Caco-2 (cell line): ENCODE measurements around the gene MTREX. TPM values are rescaled to one million over a fixed set of nuclear protein-coding genes. Genes with fewer than 3 reads are reported as not detected.

Experiments used
- BruUV-seq: library from RNA; stranded (reverse); fragments of 400-500 nt; replicated peaks from 2 replicates; lab custom pipeline; 2021; lab: Mats Ljungman, UMichigan
- CTCF ChIA-PET: fragments of 300-600 bp; sonication (Branson Sonifier 250); formaldehyde crosslinking; loops from one replicate; lab custom pipeline; 2022; ENCODE audit warnings: antibody characterized with exemption; lab: Charles Lee
- POLR2A ChIA-PET: fragments of 300-600 bp; sonication (Branson Sonifier 250); formaldehyde crosslinking; loops from one replicate; lab custom pipeline; 2022; ENCODE audit warnings: antibody characterized with exemption; lab: Charles Lee
- DNase-seq, 2 experiments: peaks; one replicate each; pipeline versions ENCODE4 v3.0.0 to v3.0.0-alpha.2; 2020 to 2022
- H3K27me3 ChIP-seq: replicated peaks from 2 replicates; pipeline ENCODE4 v1.6.0; 2011; ENCODE audit warnings: low read length; ENCODE audit not compliant: control insufficient read depth, insufficient read depth
- H3K36me3 ChIP-seq: 2 replicates; pipeline ENCODE4 v1.5.1; 2011; ENCODE audit warnings: low read length; ENCODE audit not compliant: control insufficient read depth, insufficient read depth
- H3K4me1 ChIP-seq: fragments of 250-450 bp; sonication (Bioruptor Pico); 2 replicates; pipeline ENCODE4 v1.5.1; 2020; ENCODE audit warnings: mild to moderate bottlenecking
- H3K4me3 ChIP-seq: 2 replicates; pipeline ENCODE4 v1.5.1; 2011; ENCODE audit warnings: low read depth, mild to moderate bottlenecking, control low read depth, low read length
- H3K9me3 ChIP-seq: fragments of 250-450 bp; sonication (Bioruptor Pico); 2 replicates; pipeline ENCODE4 v1.5.1; 2020; ENCODE audit warnings: mild to moderate bottlenecking, moderate library complexity
- H3K27ac Mint-ChIP-seq: one replicate; pipeline ENCODE4 v1.8.0; 2022; ENCODE audit warnings: mixed read lengths; ENCODE audit not compliant: unreplicated experiment
- H3K27me3 Mint-ChIP-seq: one replicate; pipeline ENCODE4 v1.8.0; 2022; ENCODE audit warnings: mixed read lengths; ENCODE audit not compliant: insufficient read depth, unreplicated experiment
- H3K36me3 Mint-ChIP-seq: one replicate; pipeline ENCODE4 v1.8.0; 2022; ENCODE audit warnings: mild to moderate bottlenecking, mixed read lengths; ENCODE audit not compliant: insufficient read depth, unreplicated experiment
- H3K4me1 Mint-ChIP-seq: one replicate; pipeline ENCODE4 v1.8.0; 2022; ENCODE audit warnings: low read depth, mixed read lengths; ENCODE audit not compliant: unreplicated experiment
- H3K4me3 Mint-ChIP-seq: one replicate; pipeline ENCODE4 v1.8.0; 2022; ENCODE audit warnings: mild to moderate bottlenecking, moderate library complexity, mixed read lengths; ENCODE audit not compliant: unreplicated experiment
- H3K9me3 Mint-ChIP-seq: one replicate; pipeline ENCODE4 v1.8.0; 2022; ENCODE audit warnings: mixed read lengths; ENCODE audit not compliant: unreplicated experiment
- intact Hi-C: fragments of 100-400 bp; cut with micrococcal nuclease; formaldehyde crosslinking; loops from one replicate; pipeline ENCODE4 v1.10.0; 2022; ENCODE audit not compliant: unreplicated experiment
- total RNA-seq: library from RNA; stranded (reverse); gene quantifications from 2 replicates; pipeline ENCODE4 v1.2.3, GENCODE V29; 2022
- TF ChIP-seq, protein P1 (sequence below), 2 experiments: fragments of 200-600 bp in 1 of 2; IDR thresholded peaks; 1 replicate in 1 of 2; 2 replicates in 1 of 2; pipeline versions ENCODE4 v1.5.1 to v1.8.0; 2011 to 2022; ENCODE audit warnings: antibody characterized with exemption in 1 of 2, control low read depth in 1 of 2, inconsistent platforms in 1 of 2, low read depth in 1 of 2, low read length in 1 of 2, mild to moderate bottlenecking in 1 of 2, moderate library complexity in 1 of 2; ENCODE audit not compliant: insufficient read depth in 1 of 2, severe bottlenecking in 1 of 2, unreplicated experiment in 1 of 2

The MTREX gene
- total RNA-seq, 1 experiment from 2014 or later = 83.7 TPM

DNA sequence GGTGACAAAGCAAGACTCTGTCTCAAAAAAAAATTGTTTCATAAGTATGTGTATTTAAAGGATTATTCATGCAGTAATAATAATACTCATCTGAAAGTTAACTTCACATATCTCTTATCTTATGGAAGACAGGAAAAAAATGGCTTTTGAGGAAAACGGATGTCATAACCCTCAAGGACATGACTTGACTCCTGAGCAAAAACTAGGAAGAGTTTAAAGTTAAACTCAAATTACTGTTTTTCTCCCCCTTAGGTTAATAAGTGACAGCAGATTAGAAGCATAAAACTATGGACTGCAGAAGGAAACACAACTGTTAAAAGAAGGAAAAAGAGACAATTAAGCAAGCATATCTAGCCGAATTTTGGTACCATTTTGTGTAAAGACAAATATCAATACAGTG lies 16.8 kb upstream of the MTREX start:
- Histone ChIP-seq H3K36me3 (no peaks in the 10 kb centered on the region; the same call in 1 of the 2 replicates), H3K4me3 (no peak overlapping the region), H3K4me1 (no peaks in the 10 kb centered on the region), H3K9me3 (peaks cover 7% of the 10 kb centered on the region; the same call in 1 of the 2 replicates), H3K27me3 (no peaks in the 10 kb centered on the region)
- Mint-ChIP-seq H3K27ac (no peak overlapping the region), H3K27me3 (no peaks in the 10 kb centered on the region), H3K9me3 (no peaks in the 10 kb centered on the region), H3K36me3 (peaks cover 56% of the 10 kb centered on the region), H3K4me3 (no peak overlapping the region), H3K4me1 (peaks cover 6% of the 10 kb centered on the region)
- ChIA-PET CTCF (no interaction called here), POLR2A (no interaction called here)
- BruUV-seq = no TSS peak
- no peak for DNase-seq
- TF ChIP-seq, protein P1, sequence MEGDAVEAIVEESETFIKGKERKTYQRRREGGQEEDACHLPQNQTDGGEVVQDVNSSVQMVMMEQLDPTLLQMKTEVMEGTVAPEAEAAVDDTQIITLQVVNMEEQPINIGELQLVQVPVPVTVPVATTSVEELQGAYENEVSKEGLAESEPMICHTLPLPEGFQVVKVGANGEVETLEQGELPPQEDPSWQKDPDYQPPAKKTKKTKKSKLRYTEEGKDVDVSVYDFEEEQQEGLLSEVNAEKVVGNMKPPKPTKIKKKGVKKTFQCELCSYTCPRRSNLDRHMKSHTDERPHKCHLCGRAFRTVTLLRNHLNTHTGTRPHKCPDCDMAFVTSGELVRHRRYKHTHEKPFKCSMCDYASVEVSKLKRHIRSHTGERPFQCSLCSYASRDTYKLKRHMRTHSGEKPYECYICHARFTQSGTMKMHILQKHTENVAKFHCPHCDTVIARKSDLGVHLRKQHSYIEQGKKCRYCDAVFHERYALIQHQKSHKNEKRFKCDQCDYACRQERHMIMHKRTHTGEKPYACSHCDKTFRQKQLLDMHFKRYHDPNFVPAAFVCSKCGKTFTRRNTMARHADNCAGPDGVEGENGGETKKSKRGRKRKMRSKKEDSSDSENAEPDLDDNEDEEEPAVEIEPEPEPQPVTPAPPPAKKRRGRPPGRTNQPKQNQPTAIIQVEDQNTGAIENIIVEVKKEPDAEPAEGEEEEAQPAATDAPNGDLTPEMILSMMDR (IDR thresholded peaks at IDR 0.05; ENCODE audit: insufficient read depth in 1 of 2, low read depth in 1 of 2, low read length in 1 of 2, severe bottlenecking in 1 of 2, unreplicated experiment in 1 of 2) = no peak
- intact Hi-C loops = no loop called here

DNA sequence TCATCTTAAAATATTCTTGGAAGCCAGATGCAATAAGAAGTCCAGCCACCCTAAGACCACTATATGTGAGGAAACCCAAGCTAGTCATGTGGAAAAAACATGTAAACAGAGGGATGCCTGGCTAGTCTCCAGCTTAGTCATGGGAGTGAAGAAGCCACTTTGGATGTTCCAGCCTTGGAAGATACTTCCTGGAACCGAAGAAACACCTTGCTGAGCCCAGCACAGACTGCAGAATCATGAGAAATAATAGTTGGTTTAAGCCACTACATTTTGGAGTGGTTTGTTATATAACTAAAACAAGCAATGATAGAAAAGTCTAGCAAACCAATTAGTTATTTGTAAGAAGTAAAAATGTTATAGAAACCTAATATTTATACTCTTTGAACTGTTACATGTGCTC lies 12.9 kb upstream of the MTREX start:
- BruUV-seq = no TSS peak
- ChIA-PET POLR2A (no interaction called here), CTCF (no interaction called here)
- Mint-ChIP-seq H3K27me3 (no peaks in the 10 kb centered on the region), H3K27ac (no peak overlapping the region), H3K36me3 (peaks cover 68% of the 10 kb centered on the region), H3K4me1 (peaks cover 8% of the 10 kb centered on the region), H3K4me3 (no peak overlapping the region), H3K9me3 (no peaks in the 10 kb centered on the region)
- intact Hi-C loops = no loop called here
- no peak overlapping the region for H3K4me3 ChIP-seq
- peaks cover 7% of the 10 kb centered on the region; the same call in 1 of the 2 replicates for H3K9me3 ChIP-seq
- no peaks in the 10 kb centered on the region; the same call in 1 of the 2 replicates for H3K36me3 ChIP-seq
- DNase-seq = no peak
- H3K27me3 ChIP-seq = no peaks in the 10 kb centered on the region
- TF ChIP-seq, protein P1 (IDR thresholded peaks at IDR 0.05; ENCODE audit: insufficient read depth in 1 of 2, low read depth in 1 of 2, low read length in 1 of 2, severe bottlenecking in 1 of 2, unreplicated experiment in 1 of 2) = no peak
- peaks cover 8% of the 10 kb centered on the region; the same call in 1 of the 2 replicates for H3K4me1 ChIP-seq

DNA sequence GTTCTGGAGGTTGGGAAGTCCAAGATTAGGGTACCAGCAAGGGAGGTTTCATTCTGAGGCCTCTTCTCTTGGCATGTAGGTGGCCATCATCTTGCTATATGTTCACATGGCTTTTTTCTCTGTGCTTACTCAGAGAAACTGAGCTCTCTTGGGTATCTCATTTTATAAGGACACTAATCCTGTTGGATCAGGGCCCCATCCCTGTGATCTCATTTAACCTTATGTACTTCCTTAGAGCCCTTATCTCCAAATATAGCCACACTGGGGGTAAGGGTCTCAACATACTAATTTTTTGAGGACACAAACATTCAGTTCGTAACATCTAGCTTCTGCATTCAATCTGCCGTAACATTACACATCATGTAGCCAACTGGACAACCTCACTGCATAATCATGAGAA lies 6.9 kb upstream of the MTREX start:
- Mint-ChIP-seq H3K36me3 (peaks cover 34% of the 10 kb centered on the region), H3K9me3 (no peaks in the 10 kb centered on the region), H3K4me1 (peaks cover 15% of the 10 kb centered on the region), H3K4me3 (no peak overlapping the region), H3K27ac (no peak overlapping the region), H3K27me3 (no peaks in the 10 kb centered on the region)
- TF ChIP-seq, protein P1 (IDR thresholded peaks at IDR 0.05; ENCODE audit: insufficient read depth in 1 of 2, low read depth in 1 of 2, low read length in 1 of 2, severe bottlenecking in 1 of 2, unreplicated experiment in 1 of 2) = no peak
- Histone ChIP-seq H3K4me1 (peaks cover 25% of the 10 kb centered on the region), H3K9me3 (no peaks in the 10 kb centered on the region), H3K4me3 (no peak overlapping the region), H3K27me3 (no peaks in the 10 kb centered on the region), H3K36me3 (0 out of 2 replicates have a peak, but pooled peaks cover 1% of the 10 kb centered on the region)
- ChIA-PET POLR2A (no interaction called here), CTCF (no interaction called here)
- intact Hi-C loops = no loop called here
- no TSS peak for BruUV-seq
- DNase-seq = no peak
